CD4-positive, alpha-beta T cell (primary cell): ENCODE results near the gene KCTD10. TPM values are rescaled to one million over a fixed set of nuclear protein-coding genes. Genes with fewer than 3 reads are reported as not detected.
"Not testable (repeated sequence)": the region's sequence is repeated elsewhere in the genome, so short reads cannot be mapped to it uniquely, and the experiment has no call there.

Experiments
- ATAC-seq: fragments of 200-7000 bp; cut with Tn5 transposase; one replicate; pipeline ENCODE4 v1.10.0; 2022; ENCODE audit warnings: mild to moderate bottlenecking; ENCODE audit not compliant: poor library complexity
- CTCF ChIA-PET: fragments of 350-600 bp; sonication (Branson Sonifier 250); formaldehyde crosslinking; loops from one replicate; lab custom pipeline; 2021; ENCODE audit warnings: antibody characterized with exemption, inconsistent platforms; lab: Charles Lee
- POLR2A ChIA-PET: fragments of 350-600 bp; sonication (Branson Sonifier 250); formaldehyde crosslinking; loops from one replicate; lab custom pipeline; 2021; ENCODE audit warnings: antibody characterized with exemption, inconsistent platforms; lab: Charles Lee
- DNase-seq, 14 experiments: peaks; one replicate each; pipeline ENCODE4 v3.0.0-alpha.2; 2013 to 2020; ENCODE audit warnings: mixed read lengths in 2 of 14
- H3K27ac ChIP-seq, 2 donors: one replicate each; pipeline versions ENCODE4 v1.5.1 to v1.7.0; 2013; ENCODE audit warnings: low read length in 2 of 2, low read depth in 1 of 2, mild to moderate bottlenecking in 1 of 2
- H3K27me3 ChIP-seq, 2 experiments: 1 replicate in 1 of 2; 2 replicates in 1 of 2; pipeline versions ENCODE4 v1.6.1 to v1.7.0; 2013; ENCODE audit warnings: low read length in 2 of 2, control low read depth in 1 of 2, mild to moderate bottlenecking in 1 of 2, moderate library complexity in 1 of 2; ENCODE audit not compliant: insufficient read depth in 2 of 2, control insufficient read depth in 1 of 2
- H3K36me3 ChIP-seq: one replicate; pipeline ENCODE4 v1.6.1; 2013; ENCODE audit warnings: low read length, control low read depth; ENCODE audit not compliant: insufficient read depth
- H3K4me1 ChIP-seq: one replicate; pipeline ENCODE4 v1.6.1; 2013; ENCODE audit warnings: low read length, control low read depth; ENCODE audit not compliant: insufficient read depth
- H3K4me3 ChIP-seq: one replicate; pipeline ENCODE4 v1.5.1; 2013; ENCODE audit warnings: mild to moderate bottlenecking, low read length, moderate library complexity
- H3K9me3 ChIP-seq, 2 experiments: 1 replicate in 1 of 2; 2 replicates in 1 of 2; pipeline versions ENCODE4 v1.6.1 to v1.7.0; 2013; ENCODE audit warnings: low read length in 2 of 2, mild to moderate bottlenecking in 2 of 2, control low read depth in 1 of 2, moderate library complexity in 1 of 2; ENCODE audit not compliant: control insufficient read depth in 1 of 2, insufficient read depth in 1 of 2
- H3K27ac Mint-ChIP-seq: one replicate; pipeline ENCODE4 v1.8.0; 2020; ENCODE audit warnings: mixed read lengths
- H3K27me3 Mint-ChIP-seq: one replicate; pipeline ENCODE4 v1.8.0; 2021; ENCODE audit warnings: mixed read lengths
- H3K36me3 Mint-ChIP-seq: one replicate; pipeline ENCODE4 v1.8.0; 2021; ENCODE audit warnings: low read depth, mixed read lengths
- H3K4me1 Mint-ChIP-seq: one replicate; pipeline ENCODE4 v1.8.0; 2021; ENCODE audit warnings: low read depth, mixed read lengths
- H3K4me3 Mint-ChIP-seq: one replicate; pipeline ENCODE4 v1.8.0; 2020; ENCODE audit warnings: mild to moderate bottlenecking, mixed read lengths
- H3K9me3 Mint-ChIP-seq: one replicate; pipeline ENCODE4 v1.8.0; 2020; ENCODE audit warnings: mixed read lengths
- intact Hi-C, 2 experiments: fragments of 100-400 bp; cut with DNase I in 1 of 2; cut with micrococcal nuclease in 1 of 2; formaldehyde crosslinking; loops; one replicate each; pipeline versions ENCODE4 v1.15.1 to v1.9.0; 2023 to 2025; cut with DNase I, micrococcal nuclease
- total RNA-seq, 174 experiments: library from RNA in 2 of 174; stranded (reverse) in 2 of 174; gene quantifications; one replicate each; pipeline ENCODE4 v1.2.3 and lab custom pipeline; 2021 to 2026
- TF ChIP-seq, protein P1 (sequence below): fragments of 200-600 bp; IDR thresholded peaks from one replicate; pipeline ENCODE4 v1.8.0; 2022; ENCODE audit warnings: antibody characterized with exemption, mild to moderate bottlenecking

The KCTD10 gene
- total RNA-seq, 2 experiments from 2014 or later = 24.2 to 26.1 TPM

DNA sequence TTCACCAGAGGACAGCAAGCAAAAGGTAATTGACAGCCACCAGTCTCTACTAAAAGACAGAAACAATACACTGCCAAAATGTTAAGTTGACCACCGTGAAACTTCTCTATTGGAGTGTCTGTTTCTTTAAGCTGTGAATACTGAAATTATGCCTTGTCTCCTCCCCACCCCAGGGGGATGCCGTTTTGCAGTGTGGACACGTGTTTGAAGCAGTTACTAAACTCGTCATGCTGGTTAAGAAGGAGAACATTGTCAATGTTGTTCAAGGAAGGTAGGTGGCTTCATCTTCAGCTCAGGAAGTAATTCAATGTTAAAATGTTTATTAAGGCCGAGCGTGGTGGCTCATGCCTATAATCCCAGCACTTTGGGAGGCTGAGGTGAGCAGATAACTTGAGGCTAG, 32.8 kb downstream of the KCTD10 start:
- Mint-ChIP-seq H3K9me3 (no peaks in the 10 kb centered on the region), H3K36me3 (peaks cover 39% of the 10 kb centered on the region), H3K4me1 (no peaks in the 10 kb centered on the region), H3K27me3 (no peaks in the 10 kb centered on the region), H3K27ac (no peak overlapping the region), H3K4me3 (no peak overlapping the region)
- H3K4me3 ChIP-seq = no peak overlapping the region
- ChIA-PET CTCF (no interaction called here), POLR2A (no interaction called here)
- no peak for DNase-seq
- TF ChIP-seq, protein P1, sequence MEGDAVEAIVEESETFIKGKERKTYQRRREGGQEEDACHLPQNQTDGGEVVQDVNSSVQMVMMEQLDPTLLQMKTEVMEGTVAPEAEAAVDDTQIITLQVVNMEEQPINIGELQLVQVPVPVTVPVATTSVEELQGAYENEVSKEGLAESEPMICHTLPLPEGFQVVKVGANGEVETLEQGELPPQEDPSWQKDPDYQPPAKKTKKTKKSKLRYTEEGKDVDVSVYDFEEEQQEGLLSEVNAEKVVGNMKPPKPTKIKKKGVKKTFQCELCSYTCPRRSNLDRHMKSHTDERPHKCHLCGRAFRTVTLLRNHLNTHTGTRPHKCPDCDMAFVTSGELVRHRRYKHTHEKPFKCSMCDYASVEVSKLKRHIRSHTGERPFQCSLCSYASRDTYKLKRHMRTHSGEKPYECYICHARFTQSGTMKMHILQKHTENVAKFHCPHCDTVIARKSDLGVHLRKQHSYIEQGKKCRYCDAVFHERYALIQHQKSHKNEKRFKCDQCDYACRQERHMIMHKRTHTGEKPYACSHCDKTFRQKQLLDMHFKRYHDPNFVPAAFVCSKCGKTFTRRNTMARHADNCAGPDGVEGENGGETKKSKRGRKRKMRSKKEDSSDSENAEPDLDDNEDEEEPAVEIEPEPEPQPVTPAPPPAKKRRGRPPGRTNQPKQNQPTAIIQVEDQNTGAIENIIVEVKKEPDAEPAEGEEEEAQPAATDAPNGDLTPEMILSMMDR = no peak
- intact Hi-C loops = no loop called here
- peaks cover 25% of the 10 kb centered on the region for H3K36me3 ChIP-seq
- H3K9me3 ChIP-seq = no peaks in the 10 kb centered on the region
- no peak for ATAC-seq
- no peaks in the 10 kb centered on the region for H3K27me3 ChIP-seq
- no peak overlapping the region for H3K27ac ChIP-seq
- H3K4me1 ChIP-seq = no peaks in the 10 kb centered on the region

DNA sequence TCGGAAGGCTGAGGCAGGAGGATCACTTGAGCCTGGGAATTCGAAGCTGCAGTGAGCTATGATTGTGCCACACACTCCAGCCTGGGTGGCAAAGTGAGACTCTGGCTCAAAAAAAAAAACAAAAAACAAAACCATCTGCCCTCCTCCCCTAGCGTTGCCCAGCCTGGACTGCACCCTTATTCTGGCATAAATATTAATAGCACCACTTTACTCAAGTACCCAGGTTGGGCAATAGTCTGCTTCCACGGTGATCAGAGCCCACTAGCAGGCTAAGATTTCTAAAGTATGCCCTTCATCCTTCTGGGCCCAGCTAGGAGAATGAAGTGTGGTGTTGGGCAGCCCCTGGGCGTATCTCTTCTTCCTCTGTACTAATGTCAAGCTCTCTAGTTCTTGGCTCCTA, 33.3 kb downstream of the KCTD10 start:
- TF ChIP-seq, protein P1 = no peak

DNA sequence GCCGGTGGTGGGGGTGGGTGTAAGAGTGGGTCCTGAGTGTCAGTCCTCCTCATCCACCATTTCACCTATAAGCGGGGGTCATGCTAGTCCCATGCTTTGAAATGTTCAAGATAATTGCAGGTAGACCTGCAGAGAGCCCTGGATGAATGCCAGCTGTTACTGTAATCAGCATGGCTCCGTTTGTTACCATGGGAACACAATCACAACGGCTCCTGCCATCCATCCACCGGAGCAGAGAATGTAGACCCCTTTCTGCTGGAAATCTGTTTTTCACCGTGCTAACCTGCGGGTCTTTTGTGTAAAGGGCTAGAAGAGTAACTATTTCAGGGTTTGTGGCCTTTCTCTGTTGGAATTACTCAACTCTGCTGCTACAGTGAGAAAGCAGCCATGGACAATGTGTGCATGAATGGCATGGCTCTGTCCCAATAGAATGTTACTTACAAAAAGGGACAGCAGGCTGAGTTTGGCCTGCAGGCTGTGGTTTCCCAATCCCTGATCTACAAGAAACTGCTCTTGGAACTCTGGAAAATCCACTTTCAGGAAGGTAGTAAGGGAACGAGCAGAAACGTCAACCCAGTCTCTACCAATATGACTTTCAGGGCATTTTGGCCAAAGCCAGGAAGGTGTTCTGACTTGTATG, 36.1 kb downstream of the KCTD10 start:
- ATAC-seq = no peak
- ChIA-PET CTCF (interaction anchor here (2.0 kb wide), 1 partner anchor 13 kb away, joined by 5 read pairs; no protein-coding TSS in a partner anchor), POLR2A (no interaction called here)
- H3K4me3 ChIP-seq = no peak overlapping the region
- H3K27ac ChIP-seq = no peak overlapping the region
- no peaks in the 10 kb centered on the region for H3K4me1 ChIP-seq
- no peaks in the 10 kb centered on the region for H3K4me1 Mint-ChIP-seq
- H3K36me3 ChIP-seq = no peaks in the 10 kb centered on the region
- no peak overlapping the region for H3K4me3 Mint-ChIP-seq
- no peaks in the 10 kb centered on the region for H3K27me3 ChIP-seq
- no peaks in the 10 kb centered on the region for H3K9me3 ChIP-seq
- H3K9me3 Mint-ChIP-seq = no peaks in the 10 kb centered on the region
- H3K27ac Mint-ChIP-seq = no peak overlapping the region
- intact Hi-C loops = no loop called here
- H3K27me3 Mint-ChIP-seq = no peaks in the 10 kb centered on the region
- no peak for DNase-seq
- peaks cover 19% of the 10 kb centered on the region for H3K36me3 Mint-ChIP-seq
- TF ChIP-seq, protein P1 = no peak

More for the DNA sequence above, 33.3 kb downstream of the KCTD10 start:
- no peak for DNase-seq
- ChIA-PET POLR2A (no interaction called here), CTCF (no interaction called here)
- Histone ChIP-seq H3K4me1 (no peaks in the 10 kb centered on the region), H3K9me3 (no peaks in the 10 kb centered on the region), H3K36me3 (peaks cover 20% of the 10 kb centered on the region), H3K4me3 (no peak overlapping the region), H3K27ac (no peak overlapping the region), H3K27me3 (no peaks in the 10 kb centered on the region)
- Mint-ChIP-seq H3K27me3 (no peaks in the 10 kb centered on the region), H3K27ac (no peak overlapping the region), H3K4me3 (no peak overlapping the region), H3K9me3 (no peaks in the 10 kb centered on the region), H3K4me1 (no peaks in the 10 kb centered on the region), H3K36me3 (peaks cover 35% of the 10 kb centered on the region)
- ATAC-seq = no peak
- intact Hi-C loops = no loop called here

DNA sequence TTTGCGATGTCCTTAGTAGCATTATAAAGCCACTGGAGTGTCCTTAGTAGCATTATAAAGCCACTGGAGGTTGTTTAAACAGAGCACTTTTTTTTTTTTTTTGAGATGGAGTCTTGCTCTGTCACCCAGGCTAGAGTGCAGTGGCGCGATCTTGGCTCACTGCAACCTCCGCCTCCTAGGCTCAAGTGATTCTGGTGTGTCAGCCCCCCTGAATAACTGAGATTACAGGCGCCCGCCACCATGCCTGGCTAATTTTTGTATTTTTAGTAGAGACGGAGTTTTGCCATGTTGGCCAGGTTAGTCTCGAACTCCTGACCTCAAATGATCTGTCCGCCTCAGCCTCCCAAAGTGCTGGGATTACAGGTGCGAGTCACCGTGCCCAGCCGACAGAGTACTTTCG, 37.1 kb downstream of the KCTD10 start:
- H3K36me3 ChIP-seq, H3K27ac Mint-ChIP-seq, DNase-seq, H3K4me1 ChIP-seq, H3K9me3 Mint-ChIP-seq, H3K4me3 ChIP-seq, H3K4me1 Mint-ChIP-seq, intact Hi-C loops, H3K9me3 ChIP-seq, H3K27me3 ChIP-seq, H3K27ac ChIP-seq, ATAC-seq, H3K27me3 Mint-ChIP-seq, H3K4me3 Mint-ChIP-seq, H3K36me3 Mint-ChIP-seq, POLR2A ChIA-PET: not testable (repeated sequence)
- CTCF ChIA-PET = interaction anchor here (2.0 kb wide), 1 partner anchor 12 kb away, joined by 5 read pairs; no protein-coding TSS in a partner anchor
